Endothelial cell of umbilical vein (primary cell): ENCODE measurements around the gene PLXNB2.

Source experiments
- EZH2 ChIP-seq: IDR thresholded peaks from 2 replicates; pipeline ENCODE4 v1.6.1; 2012; ENCODE audit warnings: borderline replicate concordance, low read depth, mild to moderate bottlenecking, moderate library complexity, low read length, inconsistent platforms; ENCODE audit not compliant: severe bottlenecking
- POLR2A ChIP-seq: IDR thresholded peaks from 2 replicates; pipeline ENCODE4 v1.6.1; 2012; ENCODE audit warnings: low read depth, mild to moderate bottlenecking, control low read depth, low read length
- TF ChIP-seq, protein P1 (sequence below), 2 donors: IDR thresholded peaks; 1 replicate in 1 of 2; 2 replicates in 1 of 2; pipeline ENCODE4 v1.5.1; 2011; ENCODE audit warnings: low read length in 2 of 2, mild to moderate bottlenecking in 2 of 2, moderate library complexity in 2 of 2, control low read depth in 1 of 2, inconsistent platforms in 1 of 2, low read depth in 1 of 2; ENCODE audit not compliant: insufficient read depth in 1 of 2; ENCODE audit errors: extremely low read depth in 1 of 2

GRCh38 chr22:50315289-50316113, 8.1 kb upstream of the PLXNB2 start:
- no peak for TF ChIP-seq POLR2A
- TF ChIP-seq, protein P1, sequence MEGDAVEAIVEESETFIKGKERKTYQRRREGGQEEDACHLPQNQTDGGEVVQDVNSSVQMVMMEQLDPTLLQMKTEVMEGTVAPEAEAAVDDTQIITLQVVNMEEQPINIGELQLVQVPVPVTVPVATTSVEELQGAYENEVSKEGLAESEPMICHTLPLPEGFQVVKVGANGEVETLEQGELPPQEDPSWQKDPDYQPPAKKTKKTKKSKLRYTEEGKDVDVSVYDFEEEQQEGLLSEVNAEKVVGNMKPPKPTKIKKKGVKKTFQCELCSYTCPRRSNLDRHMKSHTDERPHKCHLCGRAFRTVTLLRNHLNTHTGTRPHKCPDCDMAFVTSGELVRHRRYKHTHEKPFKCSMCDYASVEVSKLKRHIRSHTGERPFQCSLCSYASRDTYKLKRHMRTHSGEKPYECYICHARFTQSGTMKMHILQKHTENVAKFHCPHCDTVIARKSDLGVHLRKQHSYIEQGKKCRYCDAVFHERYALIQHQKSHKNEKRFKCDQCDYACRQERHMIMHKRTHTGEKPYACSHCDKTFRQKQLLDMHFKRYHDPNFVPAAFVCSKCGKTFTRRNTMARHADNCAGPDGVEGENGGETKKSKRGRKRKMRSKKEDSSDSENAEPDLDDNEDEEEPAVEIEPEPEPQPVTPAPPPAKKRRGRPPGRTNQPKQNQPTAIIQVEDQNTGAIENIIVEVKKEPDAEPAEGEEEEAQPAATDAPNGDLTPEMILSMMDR (IDR thresholded peaks at IDR 0.05; ENCODE audit: extremely low read depth in 1 of 2, insufficient read depth in 1 of 2, low read depth in 1 of 2, low read length in 2 of 2), result no peak
- TF ChIP-seq EZH2, result no peak
